ENCODE results near the gene RFX4. TPM values are rescaled to one million over a fixed set of nuclear protein-coding genes. Genes with fewer than 3 reads are reported as not detected.

Gene RFX4
- total and polyA plus RNA-seq, 2 donors (not counting 3 experiments of a cell fraction or from before 2014, with no cell fraction given): not detected

DNA sequence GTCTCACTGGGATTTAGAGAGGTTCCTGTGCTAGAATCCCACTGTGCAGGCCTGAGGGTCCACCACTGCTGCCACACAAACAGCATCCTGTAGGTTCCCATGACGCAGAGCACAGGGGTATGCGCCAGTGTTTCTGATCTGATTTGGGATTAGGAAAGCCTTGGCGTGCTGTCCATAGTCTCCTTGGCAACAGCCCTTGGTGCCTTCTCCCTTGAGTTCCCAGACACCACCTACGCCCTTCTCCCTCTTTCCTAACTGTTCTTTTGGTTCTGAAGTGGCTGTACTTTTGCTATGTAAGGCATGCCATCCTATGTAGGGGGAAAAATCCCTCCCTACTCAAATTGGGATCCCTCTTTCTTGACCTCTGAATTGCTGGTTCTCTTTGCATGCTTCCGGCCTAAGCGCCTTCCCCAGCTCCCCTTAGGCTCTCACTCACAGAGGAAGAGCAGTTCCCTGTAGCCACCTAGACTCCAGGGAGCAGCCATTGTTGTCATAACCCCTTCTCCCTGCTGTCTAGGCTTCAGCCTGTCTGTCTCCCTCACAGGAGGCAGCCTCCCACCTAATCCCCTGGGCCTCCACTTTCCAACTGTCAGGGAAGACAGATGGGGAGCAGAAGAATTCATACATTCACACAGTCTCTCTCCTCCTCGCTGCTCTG lies 176.9 kb downstream of the RFX4 start:
- TF ChIP-seq FOS (IDR thresholded peaks at IDR 0.05; ENCODE audit: borderline replicate concordance, insufficient read depth, low read length) (no peak), POLR2A (IDR thresholded peaks at IDR 0.05; ENCODE audit: low read depth, low read length) (no peak), POLR2AphosphoS5 (IDR thresholded peaks at IDR 0.05; ENCODE audit: insufficient read depth, low read depth, low read length) (no peak), JUN (IDR thresholded peaks at IDR 0.05; ENCODE audit: borderline replicate concordance, insufficient read depth, insufficient read length, low read depth) (no peak), MYC (IDR thresholded peaks at IDR 0.05; ENCODE audit: low read depth, low read length) (no peak), GATA2 (IDR thresholded peaks at IDR 0.05; ENCODE audit: insufficient read depth, insufficient read length, low read depth, low read length) (no peak)
- H3K4me3 ChIP-seq (replicated peaks in 1 of 3; ENCODE audit: insufficient read depth in 1 of 3, low read depth in 1 of 3, low read length in 3 of 3): no peak overlapping the region
- ChIA-PET POLR2A (no interaction called here), CTCF (interaction anchor here (1.0 kb wide), 1 partner anchor 82 kb away, joined by 4 read pairs; no protein-coding TSS in a partner anchor)
- no peaks in the 10 kb centered on the region for H3K79me2 ChIP-seq (ENCODE audit: control insufficient read depth, insufficient read depth, low read length)
- no peaks in the 10 kb centered on the region for H3K9me1 ChIP-seq (replicated peaks; ENCODE audit: control insufficient read depth, extremely low read depth, insufficient read depth, low read length)
- no peak for DNase-seq (ENCODE audit: low read depth, low spot score)
- FAIRE-seq: no peak
- H3K9ac ChIP-seq (replicated peaks; ENCODE audit: extremely low read depth, insufficient read depth, low read length): no peak overlapping the region
- no TSS peak for BruUV-seq (replicated peaks)
- no peak overlapping the region for H2AFZ ChIP-seq (ENCODE audit: low read depth, low read length)
- no peak overlapping the region for H3K27ac ChIP-seq (ENCODE audit: insufficient read depth, low read depth, low read length)
- intact Hi-C loops (cut with micrococcal nuclease) (no loop called here), dilution Hi-C loops (cut with MboI; ENCODE audit: extremely low pct_ligation_motif_present, low sequenced_read_pairs) (no loop called here)
- no peaks in the 10 kb centered on the region for H3K9me3 ChIP-seq (replicated peaks; ENCODE audit: control insufficient read depth, insufficient read depth, low read length)
- H3K36me3 ChIP-seq (ENCODE audit: control insufficient read depth in 2 of 2, extremely low read depth in 1 of 2, insufficient read depth in 2 of 2, low read length in 2 of 2): no peaks in the 10 kb centered on the region
- no peaks in the 10 kb centered on the region for H4K20me1 ChIP-seq (replicated peaks; ENCODE audit: control insufficient read depth, extremely low read depth, insufficient read depth, low read length)
- H3K27me3 ChIP-seq (ENCODE audit: control insufficient read depth in 2 of 2, insufficient read depth in 2 of 2, low read length in 2 of 2): peaks cover 2 to 3% of the 10 kb centered on the region in 2 experiments
- H3K4me1 ChIP-seq (ENCODE audit: control insufficient read depth, extremely low read depth, insufficient read depth, low read length): no peaks in the 10 kb centered on the region
- H3K4me2 ChIP-seq (ENCODE audit: insufficient read depth, low read length): no peak overlapping the region

DNA sequence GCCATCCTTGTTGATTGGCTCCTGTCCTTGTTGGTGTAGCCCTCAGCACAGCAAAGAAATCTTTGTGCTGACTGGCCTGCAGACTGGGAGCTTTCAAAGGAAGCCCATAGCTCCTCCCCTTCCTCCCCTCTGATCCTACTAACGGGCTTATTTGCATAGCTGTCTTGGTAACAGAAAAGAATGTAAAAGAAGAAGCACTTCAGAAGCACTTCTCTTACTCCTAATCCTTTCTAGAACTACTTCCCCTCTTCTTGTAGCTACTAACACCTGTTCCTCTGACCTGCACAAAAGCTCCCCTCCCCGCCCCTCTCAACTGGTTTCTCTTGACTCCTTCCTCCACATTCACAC lies 177.4 kb downstream of the RFX4 start:
- ChIA-PET POLR2A (no interaction called here), CTCF (interaction anchor here (1.0 kb wide), 1 partner anchor 82 kb away, joined by 4 read pairs; no protein-coding TSS in a partner anchor)
- Histone ChIP-seq H2AFZ (ENCODE audit: low read depth, low read length) (peak overlapping the region; percentile 27), H4K20me1 (replicated peaks; ENCODE audit: control insufficient read depth, extremely low read depth, insufficient read depth, low read length) (no peaks in the 10 kb centered on the region), H3K4me3 (replicated peaks in 1 of 3; ENCODE audit: insufficient read depth in 1 of 3, low read depth in 1 of 3, low read length in 3 of 3) (no peak overlapping the region), H3K27ac (ENCODE audit: insufficient read depth, low read depth, low read length) (no peak overlapping the region), H3K4me1 (ENCODE audit: control insufficient read depth, extremely low read depth, insufficient read depth, low read length) (no peaks in the 10 kb centered on the region), H3K27me3 (ENCODE audit: control insufficient read depth in 2 of 2, insufficient read depth in 2 of 2, low read length in 2 of 2) (peaks cover 2 to 3% of the 10 kb centered on the region in 2 experiments), H3K36me3 (ENCODE audit: control insufficient read depth in 2 of 2, extremely low read depth in 1 of 2, insufficient read depth in 2 of 2, low read length in 2 of 2) (no peaks in the 10 kb centered on the region), H3K9me3 (replicated peaks; ENCODE audit: control insufficient read depth, insufficient read depth, low read length) (no peaks in the 10 kb centered on the region), H3K79me2 (ENCODE audit: control insufficient read depth, insufficient read depth, low read length) (no peaks in the 10 kb centered on the region), H3K9me1 (replicated peaks; ENCODE audit: control insufficient read depth, extremely low read depth, insufficient read depth, low read length) (no peaks in the 10 kb centered on the region), H3K9ac (replicated peaks; ENCODE audit: extremely low read depth, insufficient read depth, low read length) (no peak overlapping the region), H3K4me2 (ENCODE audit: insufficient read depth, low read length) (no peak overlapping the region)
- TF ChIP-seq EZH2 (IDR thresholded peaks at IDR 0.05; ENCODE audit: borderline replicate concordance, low read depth, low read length, severe bottlenecking) (no peak), JUN (IDR thresholded peaks at IDR 0.05; ENCODE audit: borderline replicate concordance, insufficient read depth, insufficient read length, low read depth) (no peak), GATA2 (IDR thresholded peaks at IDR 0.05; ENCODE audit: insufficient read depth, insufficient read length, low read depth, low read length) (no peak), CTCF (IDR thresholded peaks at IDR 0.05; ENCODE audit: extremely low read depth in 1 of 2, insufficient read depth in 1 of 2, low read depth in 1 of 2, low read length in 2 of 2) (no peak), POLR2AphosphoS5 (IDR thresholded peaks at IDR 0.05; ENCODE audit: insufficient read depth, low read depth, low read length) (no peak), MYC (IDR thresholded peaks at IDR 0.05; ENCODE audit: low read depth, low read length) (no peak), MAX (IDR thresholded peaks at IDR 0.05; ENCODE audit: insufficient read depth, insufficient read length) (no peak), FOS (IDR thresholded peaks at IDR 0.05; ENCODE audit: borderline replicate concordance, insufficient read depth, low read length) (no peak)
- no TSS peak for BruUV-seq (replicated peaks)
- FAIRE-seq (no peak), DNase-seq (ENCODE audit: low read depth, low spot score) (no peak)
- intact Hi-C loops (cut with micrococcal nuclease): no loop called here
- dilution Hi-C loops (cut with MboI; ENCODE audit: extremely low pct_ligation_motif_present, low sequenced_read_pairs): no loop called here

Data from endothelial cell of umbilical vein (primary cell).